ENCODE measurements around the gene EEFSEC.

The EEFSEC gene

GRCh38 chr3:128180913-128181312 lies 27.6 kb downstream of the EEFSEC start:
- TF ChIP-seq MYC (IDR thresholded peaks at IDR 0.05; ENCODE audit: low read depth, low read length) = no peak
- TF ChIP-seq, protein P1, sequence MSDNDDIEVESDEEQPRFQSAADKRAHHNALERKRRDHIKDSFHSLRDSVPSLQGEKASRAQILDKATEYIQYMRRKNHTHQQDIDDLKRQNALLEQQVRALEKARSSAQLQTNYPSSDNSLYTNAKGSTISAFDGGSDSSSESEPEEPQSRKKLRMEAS (IDR thresholded peaks at IDR 0.05; ENCODE audit: low read depth, low read length) = no peak
- TF ChIP-seq, protein P2, sequence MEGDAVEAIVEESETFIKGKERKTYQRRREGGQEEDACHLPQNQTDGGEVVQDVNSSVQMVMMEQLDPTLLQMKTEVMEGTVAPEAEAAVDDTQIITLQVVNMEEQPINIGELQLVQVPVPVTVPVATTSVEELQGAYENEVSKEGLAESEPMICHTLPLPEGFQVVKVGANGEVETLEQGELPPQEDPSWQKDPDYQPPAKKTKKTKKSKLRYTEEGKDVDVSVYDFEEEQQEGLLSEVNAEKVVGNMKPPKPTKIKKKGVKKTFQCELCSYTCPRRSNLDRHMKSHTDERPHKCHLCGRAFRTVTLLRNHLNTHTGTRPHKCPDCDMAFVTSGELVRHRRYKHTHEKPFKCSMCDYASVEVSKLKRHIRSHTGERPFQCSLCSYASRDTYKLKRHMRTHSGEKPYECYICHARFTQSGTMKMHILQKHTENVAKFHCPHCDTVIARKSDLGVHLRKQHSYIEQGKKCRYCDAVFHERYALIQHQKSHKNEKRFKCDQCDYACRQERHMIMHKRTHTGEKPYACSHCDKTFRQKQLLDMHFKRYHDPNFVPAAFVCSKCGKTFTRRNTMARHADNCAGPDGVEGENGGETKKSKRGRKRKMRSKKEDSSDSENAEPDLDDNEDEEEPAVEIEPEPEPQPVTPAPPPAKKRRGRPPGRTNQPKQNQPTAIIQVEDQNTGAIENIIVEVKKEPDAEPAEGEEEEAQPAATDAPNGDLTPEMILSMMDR (IDR thresholded peaks at IDR 0.05; ENCODE audit: low read depth, low read length) = no peak
- H3K4me3 ChIP-seq (ENCODE audit: low read depth, low read length) = no peak overlapping the region
- DNase-seq (ENCODE audit: low read depth) = no peak

DNA sequence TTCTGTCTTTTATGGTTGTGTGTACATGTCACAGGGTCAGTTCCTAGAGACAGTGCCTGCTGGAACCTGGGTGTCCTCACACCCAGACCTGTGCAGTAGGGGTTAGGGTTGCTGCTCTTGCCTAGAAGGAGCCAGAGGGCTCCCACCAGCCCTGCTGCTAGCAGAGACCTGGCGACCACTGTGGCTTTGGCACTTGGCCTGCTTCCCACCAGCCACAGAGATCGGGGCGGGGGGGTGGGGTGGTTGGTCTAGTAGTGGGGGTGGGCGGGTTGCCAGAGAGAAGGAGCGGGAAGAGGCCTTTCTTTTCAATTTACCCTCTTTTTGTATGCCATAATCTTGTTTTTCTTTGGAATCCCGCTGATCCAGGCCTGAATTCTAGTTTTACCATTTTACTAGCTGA lies 29.4 kb downstream of the EEFSEC start:
- TF ChIP-seq, protein P1 (IDR thresholded peaks at IDR 0.05; ENCODE audit: low read depth, low read length) = no peak
- no peak for TF ChIP-seq MYC (IDR thresholded peaks at IDR 0.05; ENCODE audit: low read depth, low read length)
- H3K4me3 ChIP-seq (ENCODE audit: low read depth, low read length) = no peak overlapping the region
- DNase-seq (ENCODE audit: low read depth) = no peak

DNA sequence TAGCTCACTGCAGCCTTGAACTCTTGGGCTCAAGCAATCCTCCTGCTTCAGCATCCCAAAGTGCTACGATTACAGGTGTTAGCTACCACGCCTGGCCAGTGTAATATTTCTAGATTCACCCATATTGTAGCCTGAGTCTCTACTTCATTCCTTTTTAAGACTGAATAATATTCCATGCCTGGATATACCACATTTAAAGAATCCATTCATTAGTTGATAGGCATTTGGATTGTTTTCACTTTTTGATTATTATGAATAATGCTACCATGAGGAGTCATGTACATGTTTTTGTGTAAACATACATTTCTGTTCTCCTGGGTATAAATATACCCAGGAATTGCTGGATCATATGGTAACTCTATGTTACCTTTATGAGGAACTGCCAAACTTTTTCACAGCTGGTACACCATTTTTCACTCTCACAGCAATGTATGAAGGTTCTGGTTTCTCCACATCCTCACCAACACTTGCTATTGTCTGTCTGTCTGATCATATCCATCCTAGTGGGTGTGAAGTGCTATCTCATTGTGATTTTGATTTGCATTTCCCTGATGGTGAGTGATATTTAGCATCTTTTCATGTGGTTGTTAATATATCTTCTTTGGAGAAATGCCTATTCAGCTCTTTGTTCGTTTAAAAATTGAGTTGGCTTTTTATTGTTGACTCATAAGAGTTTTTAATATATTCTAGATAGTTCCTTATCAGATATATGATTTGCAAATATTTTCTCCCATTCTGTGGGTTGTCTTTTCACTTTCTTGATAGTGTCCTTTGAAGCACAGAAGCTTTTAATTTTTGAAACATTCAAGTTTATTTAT lies 32.6 kb downstream of the EEFSEC start:
- DNase-seq (ENCODE audit: low read depth) = no peak
- H3K4me3 ChIP-seq (ENCODE audit: low read depth, low read length) = no peak overlapping the region
- TF ChIP-seq MYC (IDR thresholded peaks at IDR 0.05; ENCODE audit: low read depth, low read length) (no peak), POLR2A (IDR thresholded peaks at IDR 0.05; ENCODE audit: extremely low read depth, insufficient read length) (no peak)
- TF ChIP-seq, protein P1 (IDR thresholded peaks at IDR 0.05; ENCODE audit: low read depth, low read length) = no peak
- TF ChIP-seq, protein P2 (IDR thresholded peaks at IDR 0.05; ENCODE audit: low read depth, low read length) = no peak

DNA sequence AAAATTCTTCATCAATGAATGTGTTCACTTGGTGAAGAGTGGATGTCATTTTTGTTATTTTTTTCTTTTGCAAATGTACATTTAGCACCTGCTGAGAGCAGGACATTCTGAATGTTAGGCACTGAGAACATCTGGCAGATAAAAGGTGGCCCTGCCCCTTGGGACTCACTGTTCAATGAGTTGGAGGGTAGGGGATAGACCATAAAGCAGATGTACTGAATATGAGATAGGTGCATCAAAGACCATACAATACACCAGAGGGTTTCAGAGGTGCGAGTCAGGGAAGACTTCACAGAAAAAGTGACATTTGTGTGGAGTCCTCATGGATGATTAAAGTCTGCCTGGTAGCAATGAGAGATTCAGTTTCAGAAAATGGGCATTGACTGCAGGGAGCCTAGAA lies 34.2 kb downstream of the EEFSEC start:
- TF ChIP-seq, protein P1 (IDR thresholded peaks at IDR 0.05; ENCODE audit: low read depth, low read length) = no peak
- TF ChIP-seq MYC (IDR thresholded peaks at IDR 0.05; ENCODE audit: low read depth, low read length) (no peak), POLR2A (IDR thresholded peaks at IDR 0.05; ENCODE audit: extremely low read depth, insufficient read length) (no peak)
- no peak overlapping the region for H3K4me3 ChIP-seq (ENCODE audit: low read depth, low read length)

DNA sequence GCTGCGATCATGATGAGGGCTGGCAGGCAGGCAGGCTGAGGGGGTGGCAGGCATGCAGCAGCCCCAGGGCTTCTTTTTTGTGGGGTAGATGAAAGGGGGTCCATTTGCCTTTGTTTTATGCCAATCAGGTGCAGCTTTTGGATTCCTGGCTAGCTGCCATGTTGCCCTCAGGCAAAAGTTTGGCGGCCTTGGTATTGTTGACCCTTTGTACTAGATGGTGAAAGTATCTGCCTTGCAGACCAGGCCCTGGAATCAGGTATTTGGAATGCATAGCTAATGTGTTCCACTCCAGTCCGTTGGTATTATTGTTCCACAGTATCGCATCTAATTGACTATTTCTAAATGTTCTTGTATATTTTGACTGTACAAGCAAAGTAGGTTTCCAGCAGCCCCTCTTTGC lies 35.0 kb downstream of the EEFSEC start:
- TF ChIP-seq POLR2A (IDR thresholded peaks at IDR 0.05; ENCODE audit: extremely low read depth, insufficient read length) = no peak
- no peak for TF ChIP-seq MYC (IDR thresholded peaks at IDR 0.05; ENCODE audit: low read depth, low read length)
- TF ChIP-seq, protein P2 (IDR thresholded peaks at IDR 0.05; ENCODE audit: low read depth, low read length) = no peak
- TF ChIP-seq, protein P1 (IDR thresholded peaks at IDR 0.05; ENCODE audit: low read depth, low read length) = no peak
- no peak for DNase-seq (ENCODE audit: low read depth)
- H3K4me3 ChIP-seq (ENCODE audit: low read depth, low read length) = no peak overlapping the region

More for the DNA sequence above, 34.2 kb downstream of the EEFSEC start:
- no peak for DNase-seq (ENCODE audit: low read depth)

DNA sequence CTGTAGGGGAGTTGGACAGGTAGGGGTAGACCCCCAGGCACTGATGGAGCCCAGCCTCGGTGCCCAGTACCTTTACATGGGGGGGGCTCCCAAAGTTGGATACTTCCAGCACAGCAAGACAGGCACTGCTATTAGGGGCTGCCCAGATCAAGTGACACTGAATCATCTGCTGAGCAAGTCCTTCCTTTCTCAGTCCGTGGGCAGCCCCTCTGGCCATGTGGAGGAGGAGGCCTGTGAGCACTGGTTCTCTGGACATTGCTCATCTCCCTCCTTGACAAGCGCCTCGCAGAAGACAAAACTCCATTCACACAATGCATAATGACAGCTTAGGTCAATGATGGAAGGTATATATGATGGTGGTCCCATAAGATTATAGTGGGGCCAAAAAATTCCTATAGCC lies 35.7 kb downstream of the EEFSEC start:
- H3K4me3 ChIP-seq (ENCODE audit: low read depth, low read length) = no peak overlapping the region
- TF ChIP-seq MYC (IDR thresholded peaks at IDR 0.05; ENCODE audit: low read depth, low read length) = no peak
- TF ChIP-seq, protein P2 (IDR thresholded peaks at IDR 0.05; ENCODE audit: low read depth, low read length) = no peak
- TF ChIP-seq, protein P1 (IDR thresholded peaks at IDR 0.05; ENCODE audit: low read depth, low read length) = no peak
- no peak for TF ChIP-seq POLR2A (IDR thresholded peaks at IDR 0.05; ENCODE audit: extremely low read depth, insufficient read length)
- DNase-seq (ENCODE audit: low read depth) = no peak

All from NB4 (cell line).